NCI-H2029 treated with DMSO at 0.1 percent for 48 hours (cell line): ENCODE measurements around the gene CACNA1E.

Experiments
- DNase-seq: peaks from one replicate; lab custom pipeline; 2025; lab: John Stamatoyannopoulos, UW

The CACNA1E gene

DNA sequence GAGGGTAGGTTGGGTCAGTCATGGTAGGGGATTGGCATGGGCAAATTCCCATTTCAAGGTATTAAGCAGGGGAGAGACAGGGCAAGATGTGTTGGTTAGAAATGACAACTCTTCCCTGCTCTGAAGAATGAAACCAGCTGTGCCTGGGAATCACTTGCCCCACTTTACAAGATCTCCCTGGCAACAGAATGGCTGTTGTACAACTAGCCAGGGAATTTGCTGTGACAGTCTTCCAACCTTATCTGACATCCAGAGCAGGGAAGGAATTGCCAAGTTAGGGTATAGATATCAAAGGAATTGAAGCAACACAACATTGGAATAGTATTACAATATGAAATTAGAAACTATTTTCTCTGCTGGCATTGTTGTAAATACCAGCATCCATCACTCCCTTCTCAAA is 154.7 kb downstream of the CACNA1E start:
- DNase-seq, result no peak

DNA sequence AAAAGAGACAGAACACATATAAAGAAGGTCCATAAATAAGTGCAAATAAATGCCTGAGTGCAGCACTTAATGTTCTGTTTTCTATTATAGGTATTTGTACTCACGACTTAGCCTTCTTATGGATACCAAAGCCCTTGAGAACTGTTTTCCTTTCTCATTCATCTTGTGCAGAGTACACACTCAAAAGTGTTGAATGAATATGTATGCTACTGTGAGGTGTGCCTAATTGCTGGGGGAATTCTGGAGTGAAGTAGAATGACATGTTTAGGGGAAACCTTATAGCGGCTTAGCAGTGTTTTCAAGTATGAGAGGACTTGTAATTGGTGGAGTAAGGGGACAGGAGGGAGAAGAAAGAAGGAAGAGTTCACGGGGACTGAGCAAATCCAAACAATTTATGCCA is 157.6 kb downstream of the CACNA1E start:
- DNase-seq, result no peak

DNA sequence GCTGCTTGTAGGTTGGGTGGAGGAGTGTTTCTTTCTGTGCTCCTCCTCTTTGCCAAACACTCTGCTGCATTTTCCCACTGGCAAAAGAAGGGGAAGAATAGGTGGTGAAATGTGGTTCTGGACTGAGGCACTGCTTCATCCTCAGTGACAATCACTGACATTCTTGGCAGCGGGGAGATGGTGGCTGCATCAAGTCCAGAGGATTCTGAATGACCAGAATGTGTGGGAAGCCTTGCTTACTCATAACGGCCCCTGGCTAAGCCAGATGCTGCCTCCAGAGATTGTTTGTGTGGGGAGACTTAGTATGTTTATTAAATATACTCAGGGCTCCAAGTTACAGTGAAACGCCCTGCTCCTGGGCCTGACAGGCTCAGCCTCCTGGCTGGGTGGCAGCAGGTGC is 160.3 kb downstream of the CACNA1E start:
- no peak for DNase-seq

- DNase-seq, result no peak
Measured at GRCh38 chr1:181645171-181645570, 161.9 kb downstream of the CACNA1E start.

GRCh38 chr1:181646710-181647109 is 163.4 kb downstream of the CACNA1E start:
- DNase-seq, result no peak

- no peak for DNase-seq
Measured at GRCh38 chr1:181647314-181648035, 164.2 kb downstream of the CACNA1E start.

GRCh38 chr1:181651276-181651675 is 168.0 kb downstream of the CACNA1E start:
- no peak for DNase-seq

- DNase-seq, result no peak
Measured at GRCh38 chr1:181655756-181656155, 172.4 kb downstream of the CACNA1E start.

DNA sequence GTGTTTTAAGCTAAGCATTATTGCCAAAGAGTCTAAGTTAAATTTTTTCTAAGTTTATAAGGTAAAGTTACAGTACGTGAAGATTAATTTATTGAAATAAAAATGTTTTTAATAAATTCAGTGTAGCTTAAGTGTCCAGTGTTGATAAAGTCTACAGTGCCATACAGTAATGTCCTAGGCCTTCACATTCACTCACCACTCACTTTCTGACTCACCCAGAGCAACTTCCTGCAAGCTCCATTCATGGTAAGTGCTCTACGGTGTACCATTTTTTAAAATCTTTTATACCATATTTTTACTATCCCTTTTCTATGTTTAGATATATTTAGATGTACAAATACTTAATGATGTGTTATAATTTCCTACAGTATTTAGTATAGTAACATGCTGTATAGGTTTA is 173.2 kb downstream of the CACNA1E start:
- no peak for DNase-seq

DNA sequence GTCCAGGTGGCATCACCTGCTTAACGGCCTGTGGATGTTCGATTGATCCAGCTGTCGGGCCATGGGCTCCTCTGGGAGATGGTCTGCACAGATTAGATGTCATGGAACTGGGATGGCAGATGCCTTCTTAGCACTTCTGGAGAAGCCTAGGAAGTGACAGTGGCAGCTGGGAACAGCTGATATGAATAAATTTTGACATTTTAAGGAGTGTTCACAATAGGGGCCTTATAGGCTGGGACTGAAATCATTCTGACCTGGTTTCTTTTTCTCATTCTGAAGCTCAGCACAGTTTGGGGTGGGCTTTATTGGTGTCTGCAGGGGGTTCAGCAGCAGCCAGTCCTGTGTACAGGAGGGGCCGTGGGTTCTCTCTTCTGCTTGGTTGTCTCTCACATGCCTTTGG is 175.3 kb downstream of the CACNA1E start:
- DNase-seq, result no peak

GRCh38 chr1:181659321-181659957 is 176.1 kb downstream of the CACNA1E start:
- DNase-seq, result no peak

DNA sequence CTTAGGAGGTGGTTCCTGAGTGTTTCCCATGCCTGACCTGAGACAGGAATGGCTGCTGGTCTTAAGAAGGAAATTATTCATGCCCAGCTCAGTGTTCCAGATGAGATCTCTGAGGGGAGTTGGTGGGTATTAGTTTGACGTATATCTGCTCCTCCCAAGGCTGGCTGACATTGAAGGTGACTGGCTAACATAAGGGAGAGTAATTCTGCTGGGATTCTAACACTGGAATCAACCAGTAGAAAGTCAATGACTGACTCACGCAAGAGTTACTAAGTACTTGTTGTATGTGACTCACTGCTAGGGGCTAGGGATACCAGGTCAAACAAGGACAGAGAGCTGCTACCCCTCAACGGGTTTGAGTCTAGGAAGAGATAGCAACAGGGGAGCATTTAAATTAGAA is 177.3 kb downstream of the CACNA1E start:
- DNase-seq, result no peak

DNA sequence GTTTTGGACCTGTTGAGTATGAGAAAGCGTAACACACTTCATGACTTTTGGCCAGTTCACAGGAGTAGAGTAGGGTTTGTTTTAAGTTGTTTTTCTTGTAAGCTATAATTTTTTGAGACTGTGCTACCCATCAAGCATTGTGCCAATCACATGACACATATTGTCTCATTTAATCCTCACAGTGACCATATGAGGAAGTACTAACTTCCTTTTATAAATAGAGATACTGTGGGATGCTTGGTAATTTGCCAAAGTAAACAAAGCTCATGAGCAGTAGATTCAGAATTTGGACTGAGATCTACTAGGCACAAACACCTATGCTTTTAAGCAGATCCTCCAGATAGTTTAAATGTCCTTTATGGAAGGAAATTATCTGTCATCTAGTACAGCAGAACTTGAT is 178.3 kb downstream of the CACNA1E start:
- DNase-seq, result no peak

DNA sequence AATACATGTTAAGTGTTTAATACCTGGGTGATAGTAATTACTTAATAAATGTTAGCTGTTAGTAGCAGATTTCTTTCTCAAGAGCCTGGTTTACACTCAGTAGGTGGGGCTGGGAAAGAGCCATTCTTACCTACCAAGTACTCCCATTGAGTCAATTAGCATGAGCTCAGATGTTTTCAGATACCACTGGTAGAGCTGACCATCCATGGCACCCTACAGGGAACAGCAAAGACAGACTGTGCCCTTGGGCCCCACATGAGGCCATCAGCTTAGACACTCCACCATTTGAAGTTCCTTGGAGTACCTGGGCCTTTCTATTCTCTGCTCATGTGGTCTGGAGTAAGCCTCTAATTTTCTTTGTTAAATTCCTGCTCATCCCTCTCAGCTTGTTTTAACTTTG is 179.3 kb downstream of the CACNA1E start:
- DNase-seq, result no peak

DNA sequence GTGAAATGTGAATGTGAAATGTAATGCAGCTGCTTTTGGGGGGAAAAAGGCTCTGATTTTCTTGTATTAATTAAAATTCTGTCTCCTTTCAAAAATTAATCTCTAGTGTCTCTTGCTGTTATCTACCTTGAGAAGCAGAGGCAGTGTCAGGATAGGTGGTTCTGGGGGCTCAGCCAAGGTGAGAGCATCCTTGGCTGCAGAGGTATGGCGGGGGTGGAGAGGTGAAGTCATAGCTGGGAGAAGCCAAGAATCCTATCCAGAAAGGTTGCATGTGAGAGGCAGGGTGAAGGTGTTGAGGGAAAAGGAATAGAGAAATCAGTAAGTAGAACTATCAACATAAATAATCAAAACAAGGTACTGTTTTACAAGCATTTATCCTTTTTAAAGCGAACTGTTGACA is 181.2 kb downstream of the CACNA1E start:
- DNase-seq, result no peak

- no peak for DNase-seq
Measured at GRCh38 chr1:181669246-181669645, 185.9 kb downstream of the CACNA1E start.

DNA sequence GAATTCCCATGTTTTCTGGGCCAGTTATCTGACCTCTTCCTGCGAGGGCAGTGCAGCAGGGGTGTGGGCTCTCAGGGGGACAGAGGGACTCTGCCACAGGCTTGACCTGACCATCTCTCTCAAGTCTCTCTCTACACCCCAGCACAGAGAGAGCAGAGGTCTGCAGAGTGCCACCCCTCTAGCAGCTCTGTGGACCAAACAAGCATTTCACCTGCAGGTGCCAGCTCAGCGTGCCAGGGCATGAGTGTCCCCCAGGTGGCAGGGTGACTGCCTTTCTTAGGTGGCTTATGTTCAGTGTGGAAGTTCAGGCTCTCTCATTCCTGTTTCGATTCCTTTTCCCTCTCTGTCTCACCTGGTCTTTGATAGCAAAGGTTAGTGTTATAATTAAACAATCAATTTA is 191.3 kb downstream of the CACNA1E start:
- no peak for DNase-seq

- DNase-seq, result no peak
Measured at GRCh38 chr1:181675091-181675917, 192.0 kb downstream of the CACNA1E start.

- DNase-seq, result no peak
Measured at GRCh38 chr1:181675918-181676190, 192.5 kb downstream of the CACNA1E start.

DNA sequence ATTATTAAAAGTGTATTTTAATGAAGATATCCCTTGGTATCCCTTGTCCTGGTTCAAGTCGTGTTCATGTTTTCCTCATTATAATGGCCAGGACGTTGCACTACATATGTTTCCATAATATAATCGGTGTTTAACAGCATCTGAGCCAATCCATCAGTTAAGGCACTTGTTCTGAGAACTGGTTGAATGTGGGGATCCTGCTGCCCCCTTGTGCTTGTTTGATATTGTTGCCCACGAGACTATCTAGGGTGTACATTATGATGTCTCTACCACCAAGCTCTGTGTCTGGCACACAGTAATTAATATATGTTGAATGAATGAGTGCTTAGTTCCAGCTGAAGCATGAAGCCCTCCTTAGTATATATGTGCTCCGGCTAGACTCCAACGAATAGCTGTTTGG is 193.0 kb downstream of the CACNA1E start:
- DNase-seq, result no peak

- DNase-seq, result no peak
Measured at GRCh38 chr1:181680332-181680731, 197.0 kb downstream of the CACNA1E start.

DNA sequence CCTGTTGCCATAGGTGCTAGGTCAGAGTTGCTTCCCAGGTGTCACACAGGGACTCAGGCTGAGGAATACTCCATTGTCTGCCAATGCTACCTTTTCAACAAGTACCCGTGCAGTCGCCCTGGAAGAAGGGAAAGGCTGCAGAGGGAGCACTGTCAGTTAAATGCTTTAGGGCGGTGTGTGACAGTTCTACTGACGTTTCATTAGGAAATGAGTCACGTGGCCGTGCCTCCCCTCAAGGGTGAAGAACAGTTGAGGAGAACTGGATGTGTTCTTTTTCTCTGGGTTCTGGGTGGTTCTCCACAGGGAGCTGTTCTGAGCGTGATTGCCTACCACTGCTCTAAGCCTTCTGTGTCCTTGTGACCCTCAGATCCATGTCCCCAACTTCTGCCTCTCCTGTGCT is 197.6 kb downstream of the CACNA1E start:
- no peak for DNase-seq

GRCh38 chr1:181685211-181685610 is 201.9 kb downstream of the CACNA1E start:
- no peak for DNase-seq
